ENCODE data around the gene IL1RL2.
A peak's percentile ranks its signal among the peaks of the same experiment; 100 is the strongest.

Gene IL1RL2

GRCh38 chr2:102266204-102266603, 79.4 kb downstream of the IL1RL2 start:
- no peak for DNase-seq (ENCODE audit: low read depth, low spot score)

DNA sequence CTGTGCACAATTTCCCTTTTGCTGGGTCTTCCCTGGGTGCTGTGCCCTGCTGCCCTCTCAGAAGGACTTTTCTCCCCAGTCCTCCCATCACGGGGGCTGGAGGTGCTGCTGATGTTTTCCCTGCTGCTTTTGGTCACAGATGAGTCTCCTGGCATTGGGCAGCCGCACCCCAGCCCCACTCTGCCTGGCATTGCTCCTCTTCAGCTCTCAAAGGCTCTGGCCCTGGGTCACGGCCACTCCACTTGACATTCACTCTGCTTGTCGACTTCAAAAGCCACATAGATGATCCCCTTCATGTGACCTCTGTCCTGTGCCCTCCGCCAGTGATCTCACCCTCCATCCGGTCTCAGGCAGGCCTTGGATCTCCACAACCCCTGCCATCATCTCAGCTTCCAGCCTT, 81.0 kb downstream of the IL1RL2 start:
- no peak for DNase-seq (ENCODE audit: low read depth, low spot score)

DNA sequence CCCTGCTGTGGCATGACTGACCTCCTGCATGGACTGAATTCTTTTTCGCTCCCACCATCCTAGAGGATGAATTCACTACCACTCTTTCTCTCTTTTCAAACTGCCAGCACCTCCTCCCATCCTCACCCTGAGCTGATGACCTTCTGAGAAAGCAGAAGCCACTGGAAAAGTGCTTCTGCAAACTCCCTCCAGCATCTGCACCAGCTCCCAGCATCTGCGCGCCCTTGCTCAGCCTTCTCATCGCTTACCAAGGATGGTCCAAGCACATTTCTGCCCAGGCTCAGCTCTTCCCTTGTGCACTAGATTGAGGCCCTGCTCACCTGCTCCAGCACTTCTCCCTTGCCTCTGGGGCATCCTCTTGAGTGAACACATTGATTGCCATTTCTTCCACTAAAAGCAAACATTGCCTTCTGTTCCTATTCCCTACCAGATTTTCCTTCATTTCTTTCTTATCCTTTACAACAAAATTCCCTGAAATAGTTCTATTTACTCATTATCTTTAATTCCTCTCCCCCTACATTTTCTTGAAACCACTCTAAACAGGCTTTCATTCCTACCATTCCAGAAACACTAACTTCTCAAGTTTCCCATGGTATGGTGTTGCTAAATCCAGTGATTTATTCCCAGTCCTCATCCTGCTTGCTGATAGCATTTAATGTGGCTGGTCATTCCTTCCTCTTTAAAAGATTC, 81.8 kb downstream of the IL1RL2 start:
- peak; percentile 75 for DNase-seq (ENCODE audit: low read depth, low spot score)

DNA sequence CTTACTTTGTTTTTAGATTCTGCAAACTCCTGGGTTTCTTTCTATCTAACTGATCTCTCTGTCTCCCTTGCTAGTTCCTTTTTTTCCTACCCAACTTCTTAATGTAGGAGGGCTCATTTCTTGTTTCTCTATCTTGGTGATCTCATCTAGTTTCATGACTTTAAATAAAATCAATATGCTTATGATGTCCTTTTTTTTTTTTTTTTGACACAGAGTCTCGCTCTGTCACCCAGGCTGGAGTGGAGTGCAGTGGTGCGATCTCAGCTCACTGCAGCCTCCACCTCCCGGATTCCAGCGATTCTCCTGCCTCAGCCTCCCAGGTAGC, 82.3 kb downstream of the IL1RL2 start:
- DNase-seq (ENCODE audit: low read depth, low spot score) = no peak

DNA sequence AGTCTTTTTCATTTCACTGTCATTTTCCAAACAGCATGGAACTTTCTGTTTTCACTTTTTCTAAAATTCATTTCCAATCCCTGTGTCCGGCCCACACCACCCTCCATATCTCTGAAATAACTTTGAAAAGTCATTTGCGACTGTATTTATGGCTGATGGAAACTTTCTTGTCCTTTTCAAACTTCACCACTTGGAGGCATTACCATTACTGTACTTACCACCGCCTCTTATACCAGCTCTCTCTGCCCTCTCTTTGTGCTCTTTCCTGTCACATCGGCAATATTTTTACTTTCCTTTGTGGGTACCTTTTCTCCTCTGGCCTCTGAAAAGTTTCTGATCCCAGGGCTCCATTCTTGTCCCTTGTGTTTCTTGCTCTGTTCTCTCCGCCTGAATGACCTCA, 85.0 kb downstream of the IL1RL2 start:
- DNase-seq (ENCODE audit: low read depth, low spot score) = no peak

DNA sequence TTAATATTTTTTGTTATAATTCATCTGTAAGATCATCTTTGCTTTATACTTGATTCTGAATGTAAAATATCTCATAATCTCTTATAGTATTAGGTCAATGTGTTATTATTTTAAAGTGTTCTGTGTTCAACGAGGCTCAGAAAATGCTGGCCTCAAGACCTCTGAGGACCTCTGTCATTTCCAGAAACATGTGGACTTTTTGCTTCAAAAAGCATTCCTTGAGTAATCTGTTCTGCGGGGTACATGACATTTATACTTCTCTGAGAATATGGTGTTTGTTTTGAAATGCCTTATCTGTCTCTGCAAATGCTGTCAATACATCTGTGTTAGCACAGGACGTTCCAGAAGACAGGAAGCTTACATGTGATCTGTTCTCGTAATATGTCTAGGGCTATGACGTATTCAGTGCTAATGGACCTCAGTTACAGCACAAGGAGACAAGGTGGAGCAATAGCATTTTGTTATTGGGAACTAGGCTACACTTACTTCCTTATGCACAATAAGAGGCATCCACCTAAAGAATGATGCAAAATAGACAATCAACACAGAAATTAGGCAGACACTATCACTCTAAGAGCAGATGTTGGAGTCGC, 86.9 kb downstream of the IL1RL2 start:
- no peak for DNase-seq (ENCODE audit: low read depth, low spot score)

DNA sequence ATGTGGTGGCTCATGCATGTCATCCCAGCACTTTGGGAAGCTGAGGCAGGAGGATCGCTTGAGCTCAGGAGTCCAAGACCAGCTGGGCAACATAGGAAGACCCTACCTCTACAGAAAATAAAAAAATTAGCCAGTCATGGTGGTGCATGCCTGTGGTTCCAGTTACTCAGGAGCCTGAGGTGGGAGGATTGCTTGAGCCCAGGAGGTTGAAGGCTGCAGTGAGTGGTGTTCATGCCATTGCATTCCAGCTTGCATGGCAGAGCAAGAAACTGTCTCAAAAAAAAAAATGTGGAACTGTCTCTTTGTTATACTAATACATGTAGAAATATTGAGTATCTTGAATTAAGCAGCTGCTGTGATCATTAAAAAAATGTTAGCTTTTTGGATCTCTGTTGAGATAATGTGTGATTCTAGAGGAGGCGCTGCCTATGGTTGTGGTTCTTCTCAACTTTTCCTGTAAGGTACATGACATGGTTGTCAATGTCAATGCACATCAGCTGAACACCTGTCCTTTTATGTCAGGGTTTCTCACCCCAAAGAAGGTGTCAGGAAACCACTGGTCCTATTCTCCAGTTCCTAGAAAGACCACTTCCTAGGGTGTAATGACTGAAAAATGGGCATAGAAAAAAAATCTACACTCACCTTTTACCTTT, 89.9 kb downstream of the IL1RL2 start:
- DNase-seq (ENCODE audit: low read depth, low spot score) = no peak

- DNase-seq (ENCODE audit: low read depth, low spot score) = no peak
These were observed 90.4 kb downstream of the IL1RL2 start for GRCh38 chr2:102277202-102277700.

GRCh38 chr2:102278720-102279390, 92.0 kb downstream of the IL1RL2 start:
- DNase-seq (ENCODE audit: low read depth, low spot score) = peak; percentile 22

- no peak for DNase-seq (ENCODE audit: low read depth, low spot score)
These were observed 92.5 kb downstream of the IL1RL2 start for GRCh38 chr2:102279391-102279735.

DNA sequence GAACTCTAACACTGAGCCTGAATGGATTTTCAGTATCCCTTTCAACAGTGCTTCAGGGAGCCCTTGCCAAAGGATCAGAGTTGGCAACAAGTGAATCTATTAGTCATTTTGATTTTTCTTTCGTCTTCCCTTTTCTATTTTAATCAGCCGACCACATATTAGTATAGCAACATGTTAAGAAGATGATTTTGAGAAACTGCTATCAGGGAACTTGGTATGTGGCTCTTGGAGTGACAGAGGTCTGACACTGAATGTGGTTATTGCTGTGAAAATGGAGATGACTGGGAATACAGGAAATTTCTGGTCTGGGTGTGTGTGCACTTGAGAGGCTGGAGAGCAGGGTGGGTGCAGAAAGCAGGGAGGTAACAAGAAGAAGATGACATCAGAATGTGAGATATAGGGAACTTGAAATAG, 95.9 kb downstream of the IL1RL2 start:
- no peak for DNase-seq (ENCODE audit: low read depth, low spot score)

GRCh38 chr2:102283996-102284395, 97.2 kb downstream of the IL1RL2 start:
- DNase-seq (ENCODE audit: low read depth, low spot score) = no peak

DNA sequence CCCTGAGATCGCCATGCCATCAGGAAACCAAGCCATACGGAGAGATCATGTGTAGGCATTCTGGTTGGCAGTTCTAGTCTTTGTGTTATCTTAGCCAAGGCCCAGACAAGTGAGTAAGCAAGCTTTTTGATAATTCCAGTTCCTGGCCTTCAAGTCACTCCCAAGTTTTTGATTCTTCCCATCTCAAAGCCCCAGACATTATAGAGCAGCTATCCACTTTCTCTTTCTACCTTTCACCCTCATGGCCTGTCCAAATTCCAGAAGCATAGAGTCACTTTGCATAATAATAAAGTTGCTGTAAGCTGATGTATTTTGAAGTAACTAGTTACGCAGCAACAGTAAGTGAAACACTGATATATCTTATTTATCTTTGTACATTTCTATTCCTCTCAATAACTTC, 97.8 kb downstream of the IL1RL2 start:
- peak; percentile 29 for DNase-seq (ENCODE audit: low read depth, low spot score)

- no peak for DNase-seq (ENCODE audit: low read depth, low spot score)
These were observed 98.5 kb downstream of the IL1RL2 start for GRCh38 chr2:102285368-102285767.

- no peak for DNase-seq (ENCODE audit: low read depth, low spot score)
These were observed 99.2 kb downstream of the IL1RL2 start for GRCh38 chr2:102286041-102286440.

DNA sequence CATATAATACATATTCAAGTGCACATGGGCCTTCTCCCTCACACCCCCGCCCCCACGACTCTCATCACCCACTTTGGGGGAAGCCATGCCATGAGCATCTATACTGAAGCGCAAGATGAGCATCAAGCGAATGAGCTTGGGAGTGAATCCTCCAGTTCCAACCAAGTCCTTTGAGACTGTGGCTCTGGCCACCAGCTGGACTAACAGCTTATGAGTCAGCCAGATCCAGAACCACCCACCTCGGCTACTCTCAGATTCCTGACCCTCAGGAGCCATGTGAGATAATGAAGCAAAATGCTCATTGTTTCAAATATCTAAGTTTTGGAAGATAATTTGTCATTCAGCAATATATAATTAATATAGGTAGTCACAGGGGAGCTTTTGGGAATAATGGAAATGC, 102.3 kb downstream of the IL1RL2 start:
- DNase-seq (ENCODE audit: low read depth, low spot score) = no peak

Measured in astrocyte of the hippocampus (primary cell).